LNCaP clone FGC (cell line): ENCODE results near the gene ZCCHC14.

ENCODE experiments used
- DNase-seq: peaks from one replicate; pipeline ENCODE4 v3.0.0-alpha.2; 2011; ENCODE audit warnings: low read depth
- H3K4me3 ChIP-seq: 2 replicates; pipeline ENCODE4 v1.5.1; 2011; ENCODE audit warnings: mild to moderate bottlenecking, low read depth, low read length, control low read depth
- CTCF ChIP-seq: IDR thresholded peaks from 2 replicates; pipeline ENCODE4 v1.5.1; 2012; ENCODE audit warnings: mild to moderate bottlenecking; ENCODE audit not compliant: control insufficient read depth, insufficient read depth; ENCODE audit errors: extremely low read depth

The ZCCHC14 gene

GRCh38 chr16:87360862-87361610, 131.8 kb downstream of the ZCCHC14 start:
- DNase-seq, result no peak
- no peak for TF ChIP-seq CTCF
- H3K4me3 ChIP-seq, result no peak overlapping the region

- DNase-seq, result no peak
- H3K4me3 ChIP-seq, result no peak overlapping the region
- TF ChIP-seq CTCF, result no peak
Observed at GRCh38 chr16:87359121-87359520, 133.7 kb downstream of the ZCCHC14 start.

- no peak for TF ChIP-seq CTCF
- DNase-seq, result no peak
- H3K4me3 ChIP-seq, result no peak overlapping the region
Observed at GRCh38 chr16:87358696-87359095, 134.1 kb downstream of the ZCCHC14 start.

- no peak overlapping the region for H3K4me3 ChIP-seq
- DNase-seq, result no peak
- no peak for TF ChIP-seq CTCF
Observed at GRCh38 chr16:87358250-87358649, 134.6 kb downstream of the ZCCHC14 start.

- TF ChIP-seq CTCF, result no peak
- H3K4me3 ChIP-seq, result no peak overlapping the region
- no peak for DNase-seq
Observed at GRCh38 chr16:87356491-87356853, 136.4 kb downstream of the ZCCHC14 start.
